Measurements from ENCODE around the gene POLR2F. TPM values are rescaled to one million over a fixed set of nuclear protein-coding genes. Genes with fewer than 3 reads are reported as not detected.

POLR2F gene
- total RNA-seq, 1 donor from 2014 or later = 99.6 TPM

DNA sequence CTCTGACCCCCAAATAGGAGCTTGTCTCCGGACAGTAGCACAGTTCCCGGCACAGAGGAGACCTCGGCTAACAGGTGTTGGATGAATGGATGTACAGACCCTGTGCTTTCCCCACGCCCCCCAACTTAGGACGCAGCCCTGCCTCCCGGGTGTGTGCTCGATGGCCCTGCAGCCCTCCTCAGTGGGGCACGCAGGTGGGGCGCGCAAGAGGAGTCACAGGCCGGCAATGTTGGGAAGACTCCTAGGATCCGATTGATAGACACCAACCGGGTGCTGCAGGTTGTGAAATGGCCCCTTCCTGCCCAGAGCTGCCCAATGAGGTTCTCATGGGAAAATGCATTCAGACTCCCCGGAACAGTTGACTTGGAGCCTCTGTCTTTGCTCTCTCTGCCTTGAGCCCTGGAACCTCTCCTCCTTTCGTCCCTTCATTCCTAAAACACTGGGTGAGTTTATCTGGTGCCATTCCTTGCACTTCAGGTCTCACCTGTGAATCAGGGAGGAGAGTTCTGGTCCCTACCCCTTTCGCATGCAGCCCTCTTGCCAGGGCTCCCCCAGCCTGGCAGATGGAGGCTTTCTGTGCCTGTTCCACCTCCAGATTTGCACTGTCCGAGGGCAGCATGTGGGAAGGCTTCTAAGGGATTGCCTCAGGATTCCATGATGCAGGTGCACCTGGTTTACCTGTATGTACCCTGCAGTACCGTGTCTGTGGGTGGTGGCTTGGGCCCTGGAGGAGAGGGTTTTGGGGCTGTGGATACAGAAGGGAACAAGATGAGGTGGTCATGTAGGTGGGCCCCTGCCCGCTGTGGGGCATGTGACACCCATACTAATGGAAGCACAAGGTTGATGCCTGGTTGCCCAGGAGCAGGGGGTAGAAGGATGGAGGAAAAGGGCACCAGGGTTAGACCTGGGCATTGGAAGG, 46.2 kb upstream of the POLR2F start:
- TF ChIP-seq, protein P1, sequence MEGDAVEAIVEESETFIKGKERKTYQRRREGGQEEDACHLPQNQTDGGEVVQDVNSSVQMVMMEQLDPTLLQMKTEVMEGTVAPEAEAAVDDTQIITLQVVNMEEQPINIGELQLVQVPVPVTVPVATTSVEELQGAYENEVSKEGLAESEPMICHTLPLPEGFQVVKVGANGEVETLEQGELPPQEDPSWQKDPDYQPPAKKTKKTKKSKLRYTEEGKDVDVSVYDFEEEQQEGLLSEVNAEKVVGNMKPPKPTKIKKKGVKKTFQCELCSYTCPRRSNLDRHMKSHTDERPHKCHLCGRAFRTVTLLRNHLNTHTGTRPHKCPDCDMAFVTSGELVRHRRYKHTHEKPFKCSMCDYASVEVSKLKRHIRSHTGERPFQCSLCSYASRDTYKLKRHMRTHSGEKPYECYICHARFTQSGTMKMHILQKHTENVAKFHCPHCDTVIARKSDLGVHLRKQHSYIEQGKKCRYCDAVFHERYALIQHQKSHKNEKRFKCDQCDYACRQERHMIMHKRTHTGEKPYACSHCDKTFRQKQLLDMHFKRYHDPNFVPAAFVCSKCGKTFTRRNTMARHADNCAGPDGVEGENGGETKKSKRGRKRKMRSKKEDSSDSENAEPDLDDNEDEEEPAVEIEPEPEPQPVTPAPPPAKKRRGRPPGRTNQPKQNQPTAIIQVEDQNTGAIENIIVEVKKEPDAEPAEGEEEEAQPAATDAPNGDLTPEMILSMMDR (conservative IDR thresholded peaks at IDR 0.05) = no peak
- H3K27ac Mint-ChIP-seq = peak overlapping the region; percentile 92
- H3K4me1 Mint-ChIP-seq (ENCODE audit: unreplicated experiment) = peaks cover 45% of the 10 kb centered on the region
- peak overlapping the region; percentile 93 for H3K4me3 Mint-ChIP-seq
- no peaks in the 10 kb centered on the region for H3K9me3 Mint-ChIP-seq
- no peaks in the 10 kb centered on the region for H3K27me3 Mint-ChIP-seq
- no peak for DNase-seq (ENCODE audit: extremely low spot score, unreplicated experiment)
- peaks cover 12% of the 10 kb centered on the region for H3K36me3 Mint-ChIP-seq

DNA sequence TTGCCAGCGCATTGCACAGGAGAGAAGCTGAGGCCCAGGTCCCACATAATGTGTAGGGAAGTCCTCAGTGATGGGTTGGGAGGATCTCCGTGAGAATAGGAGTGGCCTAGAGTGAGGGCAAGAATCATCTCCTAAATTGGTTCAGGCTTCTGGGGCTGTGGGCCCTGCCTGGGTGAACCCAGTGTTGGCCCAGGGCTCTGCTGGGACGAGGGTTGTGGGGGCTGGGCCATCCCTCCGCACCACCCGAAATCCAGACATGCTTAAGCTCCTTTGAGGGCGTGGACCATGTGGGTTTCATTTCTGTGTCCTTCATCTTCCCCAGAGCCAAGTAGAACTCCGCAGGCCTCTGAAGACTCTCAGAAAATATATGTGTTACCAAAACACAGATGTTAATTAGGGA, 43.7 kb upstream of the POLR2F start:
- Mint-ChIP-seq H3K4me1 (ENCODE audit: unreplicated experiment) (peaks cover 45% of the 10 kb centered on the region), H3K27ac (no peak overlapping the region), H3K27me3 (no peaks in the 10 kb centered on the region), H3K4me3 (peak overlapping the region; percentile 60), H3K36me3 (peaks cover 12% of the 10 kb centered on the region), H3K9me3 (no peaks in the 10 kb centered on the region)
- TF ChIP-seq, protein P1 (conservative IDR thresholded peaks at IDR 0.05) = no peak
- no peak for DNase-seq (ENCODE audit: extremely low spot score, unreplicated experiment)

DNA sequence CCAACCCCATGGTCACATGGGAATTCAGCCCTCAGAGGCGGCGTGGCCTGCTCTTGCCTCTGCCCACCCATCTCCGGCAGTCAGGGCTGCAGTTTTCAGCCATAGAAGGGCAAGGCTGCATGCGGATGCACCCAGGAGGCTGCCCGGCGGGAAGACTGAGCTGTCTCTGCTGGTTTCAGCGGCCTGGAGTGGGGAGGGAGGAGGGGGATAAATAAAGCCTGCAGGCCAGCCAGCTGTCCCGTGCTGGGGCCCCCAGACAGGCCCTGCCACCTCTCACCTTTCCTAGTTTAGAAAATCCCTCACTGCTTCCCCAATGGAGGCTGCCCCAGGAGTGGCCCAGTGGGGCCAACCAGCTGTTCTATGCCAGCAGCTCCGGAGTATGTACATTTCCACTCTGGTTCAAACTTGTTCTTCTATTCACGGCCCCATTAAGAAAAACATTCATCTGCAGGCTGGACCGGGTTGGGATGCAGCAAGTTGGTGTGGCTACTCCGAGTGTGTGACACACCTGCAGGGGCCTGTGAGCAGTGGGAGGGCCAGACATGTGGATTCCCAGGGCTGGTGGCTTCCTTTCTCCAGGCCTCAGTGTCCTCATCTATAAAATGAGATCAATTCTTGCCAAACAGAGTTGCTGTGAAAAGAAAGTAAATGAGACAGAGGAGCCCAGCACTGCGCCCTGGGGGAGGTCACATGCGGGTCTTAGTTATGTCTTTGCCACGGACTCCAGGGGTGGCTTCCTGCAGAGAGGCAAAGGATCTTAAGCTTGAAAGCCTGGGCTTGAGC, 42.4 kb upstream of the POLR2F start:
- Mint-ChIP-seq H3K27me3 (no peaks in the 10 kb centered on the region), H3K9me3 (no peaks in the 10 kb centered on the region), H3K4me3 (peak overlapping the region; percentile 78), H3K4me1 (ENCODE audit: unreplicated experiment) (peaks cover 40% of the 10 kb centered on the region), H3K36me3 (peaks cover 12% of the 10 kb centered on the region), H3K27ac (peak overlapping the region; percentile 87)
- no peak for DNase-seq (ENCODE audit: extremely low spot score, unreplicated experiment)
- TF ChIP-seq, protein P1 (conservative IDR thresholded peaks at IDR 0.05) = no peak

DNA sequence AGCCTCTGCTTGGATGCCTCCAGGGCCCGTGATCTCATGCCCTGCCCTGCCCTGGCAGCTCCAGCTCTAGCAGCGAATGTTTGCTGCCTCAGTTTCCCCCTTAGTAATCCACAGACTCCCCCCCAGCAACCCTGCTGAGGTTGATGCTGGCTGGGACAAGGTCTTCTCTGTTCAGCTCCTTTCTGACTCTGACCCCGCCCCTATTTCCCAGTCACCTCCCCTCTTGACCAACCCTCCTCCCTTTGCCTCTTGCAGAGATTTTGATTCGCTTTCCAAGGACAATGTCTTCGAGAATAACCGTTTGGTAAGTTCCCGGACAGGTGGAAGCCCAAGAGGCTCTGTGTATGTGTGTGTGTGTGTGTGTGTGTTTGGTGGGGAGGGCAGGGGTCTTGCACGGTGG, 41.8 kb upstream of the POLR2F start:
- Mint-ChIP-seq H3K9me3 (no peaks in the 10 kb centered on the region), H3K27me3 (no peaks in the 10 kb centered on the region), H3K27ac (no peak overlapping the region), H3K4me1 (ENCODE audit: unreplicated experiment) (peaks cover 40% of the 10 kb centered on the region), H3K36me3 (peaks cover 12% of the 10 kb centered on the region), H3K4me3 (no peak overlapping the region)
- no peak for DNase-seq (ENCODE audit: extremely low spot score, unreplicated experiment)
- TF ChIP-seq, protein P1 (conservative IDR thresholded peaks at IDR 0.05) = no peak

DNA sequence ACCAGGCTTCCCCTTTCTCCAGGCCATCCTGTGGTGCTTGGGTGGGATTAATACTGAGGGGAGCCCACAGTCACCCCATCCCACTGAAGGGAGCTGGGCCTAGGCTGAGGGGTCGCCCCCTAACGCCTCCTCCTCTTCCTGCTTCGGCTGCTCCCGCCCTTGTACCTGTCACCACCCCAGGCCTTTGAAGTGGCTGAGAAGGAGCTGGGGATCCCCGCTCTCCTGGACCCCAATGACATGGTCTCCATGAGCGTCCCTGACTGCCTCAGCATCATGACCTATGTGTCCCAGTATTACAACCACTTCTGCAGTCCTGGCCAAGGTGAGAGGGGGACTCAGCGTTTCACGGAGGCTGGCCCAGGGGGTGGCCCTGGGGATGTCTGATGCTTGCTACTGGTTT, 41.3 kb upstream of the POLR2F start:
- H3K9me3 Mint-ChIP-seq = no peaks in the 10 kb centered on the region
- H3K4me1 Mint-ChIP-seq (ENCODE audit: unreplicated experiment) = peaks cover 36% of the 10 kb centered on the region
- no peak for DNase-seq (ENCODE audit: extremely low spot score, unreplicated experiment)
- no peak overlapping the region for H3K4me3 Mint-ChIP-seq
- peak overlapping the region; percentile 58 for H3K27ac Mint-ChIP-seq
- no peaks in the 10 kb centered on the region for H3K27me3 Mint-ChIP-seq
- TF ChIP-seq, protein P1 (conservative IDR thresholded peaks at IDR 0.05) = no peak
- peaks cover 12% of the 10 kb centered on the region for H3K36me3 Mint-ChIP-seq
